ENCODE results near the gene DENND6B. TPM values are rescaled to one million over a fixed set of nuclear protein-coding genes. Genes with fewer than 3 reads are reported as not detected.
A peak's percentile ranks its signal among the peaks of the same experiment; 100 is the strongest.

The DENND6B gene
- total RNA-seq, 1 experiment from 2014 or later: 14.3 TPM

DNA sequence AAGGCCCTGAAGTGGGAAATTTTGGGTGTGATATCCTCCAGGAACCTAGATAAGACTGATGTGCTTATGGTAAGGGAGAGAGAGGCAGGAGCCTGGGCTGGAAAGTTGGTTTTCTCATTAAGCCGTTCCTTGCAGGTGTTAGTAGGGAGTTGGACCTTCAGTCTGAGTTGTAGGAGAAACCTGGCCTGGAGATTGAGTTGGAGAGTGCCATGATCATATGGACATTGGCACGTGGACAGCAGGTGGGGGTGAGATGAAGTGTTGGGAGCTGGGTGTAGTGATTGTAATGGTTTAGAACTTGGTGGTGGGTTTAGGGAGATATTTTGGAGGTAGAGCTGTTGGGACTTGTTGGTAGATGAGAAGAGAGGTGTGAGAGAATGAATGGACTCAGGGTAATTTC, 21.2 kb upstream of the DENND6B start:
- H4K20me1 ChIP-seq (ENCODE audit: insufficient read depth): peaks cover 53% of the 10 kb centered on the region
- POLR2A ChIA-PET (ENCODE audit: unreplicated experiment): no interaction called here

DNA sequence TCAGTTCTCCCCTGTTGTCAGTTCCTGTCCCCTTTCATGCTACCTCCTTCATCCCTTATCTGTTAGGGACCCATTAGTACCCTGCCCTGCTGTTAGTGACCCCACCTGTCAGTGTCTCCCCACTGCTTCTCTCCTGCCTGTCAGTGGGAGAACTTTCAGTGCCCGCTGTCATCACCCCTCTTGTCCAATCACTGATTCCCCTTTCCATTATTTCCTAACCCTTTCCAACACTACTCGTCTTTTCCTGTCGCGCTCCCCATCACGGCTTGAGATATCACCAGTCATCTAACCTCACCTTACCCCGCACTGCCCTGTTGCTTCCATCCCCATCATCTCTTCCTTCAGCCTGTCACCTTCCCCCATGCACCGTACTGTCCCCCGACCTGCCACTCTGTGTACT, 20.3 kb upstream of the DENND6B start:
- no peak for DNase-seq
- Histone ChIP-seq H3K36me3 (ENCODE audit: low read depth) (0 out of 2 replicates have a peak, but pooled peaks cover 13% of the 10 kb centered on the region), H3K79me2 (ENCODE audit: low read depth) (peaks cover 52% of the 10 kb centered on the region), H2AFZ (no peak overlapping the region), H3K9me2 (ENCODE audit: insufficient read depth) (no peaks in the 10 kb centered on the region), H3K4me3 (no peak overlapping the region), H3F3A (ENCODE audit: insufficient read depth, low read depth) (peaks cover 20% of the 10 kb centered on the region), H3K4me1 (replicated peaks; ENCODE audit: insufficient read depth) (0 out of 2 replicates have a peak, but pooled peaks cover under 1% of the 10 kb centered on the region), H3K27ac (no peak overlapping the region), H3K4me2 (no peak overlapping the region), H4K20me1 (ENCODE audit: insufficient read depth) (peaks cover 45% of the 10 kb centered on the region), H3K9me3 (ENCODE audit: insufficient read depth, low read depth) (no peaks in the 10 kb centered on the region), H3K27me3 (ENCODE audit: insufficient read depth, low read depth) (no peaks in the 10 kb centered on the region)
- TF ChIP-seq, protein P1, sequence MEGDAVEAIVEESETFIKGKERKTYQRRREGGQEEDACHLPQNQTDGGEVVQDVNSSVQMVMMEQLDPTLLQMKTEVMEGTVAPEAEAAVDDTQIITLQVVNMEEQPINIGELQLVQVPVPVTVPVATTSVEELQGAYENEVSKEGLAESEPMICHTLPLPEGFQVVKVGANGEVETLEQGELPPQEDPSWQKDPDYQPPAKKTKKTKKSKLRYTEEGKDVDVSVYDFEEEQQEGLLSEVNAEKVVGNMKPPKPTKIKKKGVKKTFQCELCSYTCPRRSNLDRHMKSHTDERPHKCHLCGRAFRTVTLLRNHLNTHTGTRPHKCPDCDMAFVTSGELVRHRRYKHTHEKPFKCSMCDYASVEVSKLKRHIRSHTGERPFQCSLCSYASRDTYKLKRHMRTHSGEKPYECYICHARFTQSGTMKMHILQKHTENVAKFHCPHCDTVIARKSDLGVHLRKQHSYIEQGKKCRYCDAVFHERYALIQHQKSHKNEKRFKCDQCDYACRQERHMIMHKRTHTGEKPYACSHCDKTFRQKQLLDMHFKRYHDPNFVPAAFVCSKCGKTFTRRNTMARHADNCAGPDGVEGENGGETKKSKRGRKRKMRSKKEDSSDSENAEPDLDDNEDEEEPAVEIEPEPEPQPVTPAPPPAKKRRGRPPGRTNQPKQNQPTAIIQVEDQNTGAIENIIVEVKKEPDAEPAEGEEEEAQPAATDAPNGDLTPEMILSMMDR (conservative IDR thresholded peaks at IDR 0.05): no peak
- TF ChIP-seq EZH2 (IDR thresholded peaks at IDR 0.05; ENCODE audit: low read depth): no peak
- ChIA-PET CTCF (no interaction called here), POLR2A (ENCODE audit: unreplicated experiment) (interaction anchor here (0.7 kb wide), 1 partner anchor 161 kb away, joined by 3 read pairs; the partner anchor contains the start of gene LMF2)
- intact Hi-C loops (cut with micrococcal nuclease; ENCODE audit: unreplicated experiment): no loop called here
- no TSS peak for BruUV-seq (replicated peaks)

More for the DNA sequence above, 21.2 kb upstream of the DENND6B start:
- intact Hi-C loops (cut with micrococcal nuclease; ENCODE audit: unreplicated experiment): no loop called here
- Histone ChIP-seq H3K79me2 (ENCODE audit: low read depth) (peaks cover 52% of the 10 kb centered on the region), H3K9me3 (ENCODE audit: insufficient read depth, low read depth) (no peaks in the 10 kb centered on the region), H3K9me2 (ENCODE audit: insufficient read depth) (no peaks in the 10 kb centered on the region), H3K27ac (peak overlapping the region; percentile 10; the same call in 1 of the 2 replicates), H3K4me1 (replicated peaks; ENCODE audit: insufficient read depth) (no peaks in the 10 kb centered on the region), H2AFZ (no peak overlapping the region), H3K36me3 (ENCODE audit: low read depth) (0 out of 2 replicates have a peak, but pooled peaks cover 15% of the 10 kb centered on the region), H3K27me3 (ENCODE audit: insufficient read depth, low read depth) (no peaks in the 10 kb centered on the region), H3K4me3 (no peak overlapping the region), H3F3A (ENCODE audit: insufficient read depth, low read depth) (peaks cover 12% of the 10 kb centered on the region; the same call in 1 of the 2 replicates), H3K4me2 (no peak overlapping the region)
- BruUV-seq (replicated peaks): no TSS peak
- CTCF ChIA-PET: no interaction called here
- no peak for TF ChIP-seq EZH2 (IDR thresholded peaks at IDR 0.05; ENCODE audit: low read depth)
- TF ChIP-seq, protein P1 (conservative IDR thresholded peaks at IDR 0.05): no peak
- no peak for DNase-seq

DNA sequence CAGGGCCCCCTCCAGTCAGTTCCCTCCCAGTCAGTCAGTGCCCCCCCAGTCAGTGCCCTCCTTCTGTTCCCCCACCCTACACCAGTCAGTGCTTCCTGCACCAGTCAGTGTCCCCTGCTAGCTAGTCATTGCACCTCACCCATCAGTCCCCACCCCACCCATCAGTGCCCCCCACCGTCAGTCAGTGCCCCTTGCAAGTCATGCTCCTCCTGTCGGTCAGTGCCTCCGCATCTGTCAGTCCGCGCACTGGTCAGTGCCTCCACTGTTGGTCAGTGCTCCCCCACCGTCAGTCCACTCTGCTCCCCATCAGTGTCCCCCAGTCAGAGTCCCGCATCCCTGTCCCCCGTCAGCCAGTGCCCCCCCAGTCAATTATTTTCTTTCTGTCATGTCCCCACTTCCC, 19.7 kb upstream of the DENND6B start:
- Histone ChIP-seq H3K27me3 (ENCODE audit: insufficient read depth, low read depth) (no peaks in the 10 kb centered on the region), H3K9me2 (ENCODE audit: insufficient read depth) (no peaks in the 10 kb centered on the region), H3K27ac (no peak overlapping the region), H3K9me3 (ENCODE audit: insufficient read depth, low read depth) (no peaks in the 10 kb centered on the region), H3K36me3 (ENCODE audit: low read depth) (0 out of 2 replicates have a peak, but pooled peaks cover 10% of the 10 kb centered on the region), H3F3A (ENCODE audit: insufficient read depth, low read depth) (peaks cover 27% of the 10 kb centered on the region), H3K4me3 (no peak overlapping the region), H3K79me2 (ENCODE audit: low read depth) (peaks cover 51% of the 10 kb centered on the region), H3K4me2 (no peak overlapping the region), H2AFZ (no peak overlapping the region), H4K20me1 (ENCODE audit: insufficient read depth) (peaks cover 45% of the 10 kb centered on the region), H3K4me1 (replicated peaks; ENCODE audit: insufficient read depth) (0 out of 2 replicates have a peak, but pooled peaks cover 4% of the 10 kb centered on the region)
- intact Hi-C loops (cut with micrococcal nuclease; ENCODE audit: unreplicated experiment): no loop called here
- BruUV-seq (replicated peaks): no TSS peak
- TF ChIP-seq, protein P1 (conservative IDR thresholded peaks at IDR 0.05): no peak
- TF ChIP-seq EZH2 (IDR thresholded peaks at IDR 0.05; ENCODE audit: low read depth): no peak
- ChIA-PET CTCF (no interaction called here), POLR2A (ENCODE audit: unreplicated experiment) (interaction anchor here (0.6 kb wide), 1 partner anchor 162 kb away, joined by 8 read pairs; the partner anchor contains the start of gene NCAPH2)
- DNase-seq: no peak
